GM19035 (cell line): Measurements from ENCODE around the gene ERFE.
"Not testable (repeated sequence)": the region's sequence is repeated elsewhere in the genome, so short reads cannot be mapped to it uniquely, and the experiment has no call there.

Source experiments
- ATAC-seq: cut with Tn5 transposase; IDR thresholded peaks from one replicate; pipeline ENCODE4 v1.9.1; 2021; ENCODE audit not compliant: unreplicated experiment

The ERFE gene

DNA sequence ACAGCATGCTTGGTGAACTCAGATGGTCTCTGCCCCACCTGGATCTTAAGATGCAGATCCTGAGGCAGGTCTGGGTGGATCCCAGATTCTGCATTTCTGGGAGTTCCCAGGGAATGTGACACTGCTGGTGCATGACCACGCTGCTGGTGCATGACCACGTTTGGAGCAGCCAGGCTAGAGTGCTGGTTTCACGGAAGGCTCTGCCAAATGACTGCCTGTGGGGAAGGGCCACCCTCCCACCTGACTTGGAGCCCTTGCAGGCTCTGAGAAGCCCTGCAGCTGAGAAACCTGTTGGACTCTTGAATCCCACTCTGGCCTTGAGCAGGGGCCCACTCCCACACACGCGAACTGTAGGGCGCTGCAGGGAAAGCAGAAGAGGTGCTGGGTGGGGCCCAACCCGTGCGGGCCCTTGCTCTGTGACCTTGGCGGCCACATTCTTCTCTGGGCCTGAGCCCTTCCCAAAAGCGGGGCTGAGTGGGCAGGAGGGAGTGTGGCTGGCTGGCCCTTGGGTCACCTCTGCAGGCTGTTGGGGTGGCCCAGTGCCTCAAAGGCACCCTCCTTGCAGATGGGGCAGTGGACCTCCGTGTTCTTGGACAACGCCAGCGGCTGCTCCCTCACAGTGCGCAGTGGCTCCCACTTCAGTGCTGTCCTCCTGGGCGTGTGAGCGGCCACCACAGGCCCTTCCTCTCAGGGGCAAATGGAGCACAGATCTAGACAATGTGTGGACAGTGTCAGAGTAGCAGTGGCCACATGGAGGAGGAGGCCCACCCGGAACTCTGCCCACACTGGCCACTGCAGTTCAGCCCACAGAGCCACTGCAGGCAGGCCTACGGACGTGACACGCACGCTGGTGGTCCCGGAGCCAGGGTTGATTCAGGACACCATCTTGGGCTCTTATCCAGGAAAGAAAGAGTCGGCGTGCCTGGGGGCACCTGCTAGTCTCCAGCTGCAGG lies 7.9 kb downstream of the ERFE start:
- ATAC-seq: no peak

DNA sequence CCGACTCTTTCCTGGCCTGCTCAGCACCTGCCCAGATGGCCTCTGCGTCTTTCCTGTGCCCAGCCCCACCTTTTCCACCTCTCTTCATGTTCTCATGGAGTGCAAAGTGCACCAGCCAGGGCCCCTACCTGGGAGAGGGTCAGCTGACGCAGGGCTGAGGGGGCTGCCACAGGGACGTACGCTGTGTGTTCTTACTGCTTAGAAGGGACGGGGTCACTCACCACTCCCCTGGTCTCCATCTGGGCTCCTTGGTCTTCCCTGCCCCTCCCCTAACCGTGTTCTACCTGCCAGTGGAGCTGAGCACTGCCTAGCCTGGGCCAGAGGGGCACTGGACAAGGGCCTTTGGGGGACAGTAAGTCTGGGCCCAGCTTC lies 8.6 kb downstream of the ERFE start:
- no peak for ATAC-seq

DNA sequence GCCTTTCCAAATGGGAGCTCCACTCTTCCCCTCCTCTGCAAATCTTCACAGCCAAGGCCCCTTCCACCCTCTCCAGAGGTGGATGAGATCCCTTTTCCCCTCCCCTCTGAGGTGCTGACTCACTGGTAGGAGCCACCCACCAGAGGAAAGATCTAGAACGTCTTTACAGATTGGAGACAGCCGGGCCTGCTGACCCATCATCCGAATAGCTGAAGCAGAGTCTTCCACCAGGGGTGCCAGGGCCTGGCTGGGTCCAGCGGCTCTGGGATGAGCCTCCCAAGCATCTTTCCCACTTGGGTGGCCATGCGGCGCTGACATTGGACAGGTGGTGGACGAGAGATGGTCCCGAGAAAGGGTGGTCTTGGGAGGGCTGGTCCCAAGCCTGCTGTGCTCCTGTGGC lies 9.0 kb downstream of the ERFE start:
- ATAC-seq: no peak

DNA sequence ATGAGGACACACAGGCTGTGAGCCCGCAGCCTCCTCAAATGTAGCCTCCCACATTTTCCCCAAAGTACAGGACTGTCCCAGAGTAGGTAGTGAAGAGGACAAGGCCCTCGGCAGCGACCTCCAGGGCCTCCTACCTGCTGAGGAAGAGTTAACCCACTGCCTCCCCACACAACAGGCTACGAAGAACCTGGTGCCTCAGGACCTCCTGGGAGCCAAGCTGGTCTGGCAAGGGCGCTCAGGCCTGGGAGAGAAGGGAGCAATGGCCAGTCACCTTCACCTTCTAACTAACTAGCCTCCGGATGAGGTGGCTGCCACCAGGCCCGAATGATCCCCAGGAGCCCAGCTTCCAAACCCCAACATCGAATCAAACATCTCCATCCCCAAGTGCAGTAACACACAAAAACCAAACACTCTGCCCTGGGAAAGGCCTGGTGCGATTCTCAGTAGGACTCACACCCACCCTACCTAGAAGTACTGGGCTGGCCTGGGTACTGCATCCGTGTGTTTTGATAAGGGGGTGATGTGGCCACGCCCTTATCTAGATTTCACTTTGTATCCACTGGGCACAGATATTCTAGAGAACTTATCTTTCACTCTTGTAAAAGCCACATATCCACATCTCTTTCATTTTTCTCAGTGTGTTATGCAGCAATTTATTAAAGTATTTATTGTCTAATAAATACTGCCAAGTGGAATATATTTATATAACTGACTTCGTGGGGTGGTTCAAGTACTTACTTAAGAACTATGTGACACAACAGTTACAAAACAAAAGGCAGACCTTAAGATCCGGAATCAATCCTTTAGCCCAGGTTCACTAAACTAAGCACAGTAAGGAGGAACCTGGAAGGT lies 9.7 kb downstream of the ERFE start:
- ATAC-seq: no peak

DNA sequence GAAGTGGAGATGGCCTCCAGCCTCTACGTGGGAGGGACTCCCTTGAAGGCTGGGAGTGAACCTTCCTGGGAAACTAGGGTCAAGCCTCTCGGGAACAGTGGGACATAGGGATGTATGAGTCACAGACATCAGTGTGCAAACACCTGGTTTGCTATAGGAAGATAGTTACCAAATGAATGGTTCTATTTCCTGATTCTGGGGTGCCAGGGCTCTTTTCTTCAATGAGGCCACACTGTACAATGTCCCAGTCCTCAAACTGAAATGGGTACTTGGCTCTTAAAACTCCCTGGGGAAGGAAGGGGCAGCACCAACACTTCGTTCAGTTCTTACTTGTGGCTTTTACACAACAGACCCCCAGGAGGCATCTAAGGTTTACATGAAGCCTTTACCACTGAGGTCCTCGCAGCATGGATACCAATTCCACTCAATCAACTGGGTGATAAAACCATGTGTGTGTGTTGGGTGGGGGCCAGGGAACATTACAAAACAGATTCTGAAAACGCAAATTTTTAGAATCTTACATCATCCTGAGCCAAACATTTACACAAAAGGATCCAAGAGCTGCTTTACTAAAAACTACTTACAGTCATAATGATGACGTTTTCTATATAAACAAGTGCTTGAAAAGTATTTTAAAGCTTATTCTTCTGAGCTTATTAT lies 10.4 kb downstream of the ERFE start:
- ATAC-seq: no peak

DNA sequence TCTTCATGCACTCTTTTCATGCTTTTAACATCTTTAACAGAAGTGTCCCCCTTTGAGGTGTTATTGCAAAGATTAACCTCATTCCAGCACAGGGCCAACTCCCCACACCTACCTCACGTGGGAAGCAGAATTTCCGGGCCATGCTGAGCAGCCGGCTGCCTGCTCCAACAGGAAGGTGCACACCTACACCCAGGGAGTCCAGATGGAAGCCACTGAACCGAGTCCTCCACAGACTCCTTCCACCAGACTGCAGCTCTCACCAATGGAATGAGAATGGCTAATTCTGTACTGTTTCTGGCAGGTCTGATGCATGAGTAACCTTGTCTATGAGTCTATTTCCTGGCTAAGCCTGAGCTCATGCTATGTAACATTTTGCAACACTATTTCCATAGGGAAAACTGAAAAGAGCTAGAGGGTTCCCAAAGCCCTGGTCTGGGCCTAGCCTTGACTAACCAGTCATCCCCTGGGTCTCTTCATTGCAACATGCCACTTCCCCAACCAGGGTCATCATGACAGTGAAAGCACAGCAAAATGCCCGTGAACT lies 11.0 kb downstream of the ERFE start:
- no peak for ATAC-seq

DNA sequence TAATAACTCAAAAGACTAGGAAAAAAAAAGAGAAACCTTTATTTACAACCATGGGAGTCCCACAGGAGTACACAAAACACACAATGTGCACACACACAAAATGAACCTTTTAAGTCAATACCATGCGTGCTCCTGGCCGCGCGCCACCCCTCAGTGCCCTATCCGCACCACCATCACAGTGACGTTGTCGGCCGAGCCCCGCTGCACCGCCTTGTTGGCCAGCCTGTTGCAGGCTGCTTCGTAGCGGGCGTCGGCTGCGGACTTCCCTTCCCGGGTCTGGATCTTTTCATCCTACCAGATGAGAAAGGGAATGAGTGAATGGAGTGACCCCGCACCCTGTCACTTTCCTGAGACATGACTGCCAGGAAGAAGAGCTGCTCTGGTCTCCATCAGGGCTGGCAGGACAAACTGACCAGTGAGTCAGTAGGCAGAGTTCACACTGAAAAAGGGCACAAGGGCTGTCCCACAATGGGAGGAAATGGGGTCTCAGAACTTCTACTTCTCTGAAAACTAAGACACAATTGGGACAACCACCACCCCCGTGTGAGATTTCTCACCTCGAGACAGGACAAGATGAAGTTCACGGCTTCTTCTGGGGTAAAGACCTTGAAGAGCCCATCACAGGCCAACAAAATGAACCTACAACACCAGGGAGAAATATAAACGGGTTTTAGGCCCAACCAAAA lies 11.8 kb downstream of the ERFE start:
- no peak for ATAC-seq

DNA sequence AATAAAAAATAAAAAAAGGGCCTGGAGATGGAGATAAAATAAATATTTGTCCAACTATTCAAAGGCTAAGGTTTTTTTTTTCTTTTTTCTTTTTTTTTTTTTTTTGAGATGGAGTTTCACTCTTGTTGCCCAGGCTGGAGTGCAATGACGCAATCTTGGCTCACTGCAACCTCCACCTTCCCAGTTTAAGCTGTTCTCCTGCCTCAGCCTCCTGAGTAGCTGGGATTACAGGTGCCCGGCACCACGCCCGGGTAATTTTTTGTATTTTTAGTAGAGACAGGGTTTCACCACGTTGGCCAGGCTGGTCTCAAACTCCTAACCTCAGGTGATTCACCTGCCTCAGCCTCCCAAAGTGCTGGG lies 12.3 kb downstream of the ERFE start:
- not testable (repeated sequence) for ATAC-seq

DNA sequence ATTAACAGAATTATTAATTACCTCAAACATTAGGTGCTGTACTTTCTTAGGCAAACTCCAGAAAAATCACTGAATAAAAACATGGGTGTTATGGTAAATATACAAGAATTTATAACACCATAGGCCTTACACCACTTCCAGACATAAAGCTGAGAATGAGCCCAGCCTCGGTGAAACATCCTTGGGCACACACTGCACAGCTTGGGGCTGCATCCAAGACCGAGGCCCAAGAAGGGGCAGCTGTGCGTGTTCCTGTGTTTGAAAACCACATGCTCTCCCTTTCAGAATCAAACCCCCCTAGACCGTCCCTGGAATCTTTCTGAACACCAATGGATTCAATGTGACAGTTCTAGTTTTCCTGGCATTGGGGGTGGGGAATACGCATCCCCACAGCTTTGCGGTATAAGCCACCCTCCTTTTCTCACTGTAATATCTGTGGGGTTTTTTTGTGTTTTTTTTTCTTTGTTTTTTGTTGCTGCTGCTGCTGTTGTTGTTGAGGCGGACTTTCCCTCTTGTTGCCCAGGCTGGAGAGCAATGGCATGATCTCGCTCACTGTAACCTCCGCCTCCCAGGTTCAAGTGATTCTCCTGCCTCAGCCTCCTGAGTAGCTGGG lies 12.9 kb downstream of the ERFE start:
- ATAC-seq: no peak

DNA sequence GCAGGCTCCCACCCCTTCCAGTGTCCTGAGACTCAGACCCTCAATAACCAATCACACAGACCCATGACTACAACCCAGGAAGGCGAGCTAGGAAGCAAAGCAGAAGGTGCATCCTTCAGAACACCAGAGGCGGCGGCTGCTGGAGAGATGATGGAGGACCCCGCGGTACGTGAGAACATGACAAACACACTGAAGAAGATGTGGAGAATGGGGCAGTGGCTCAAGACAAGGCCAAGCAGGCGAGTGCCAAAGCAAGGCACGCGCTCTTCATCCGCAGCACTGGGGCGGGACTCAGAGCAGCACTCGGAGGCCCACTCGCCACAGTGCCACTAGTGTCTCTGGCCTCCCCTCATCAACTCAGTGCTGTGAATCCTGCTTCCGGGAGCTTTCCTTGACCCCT lies 13.7 kb downstream of the ERFE start:
- no peak for ATAC-seq

DNA sequence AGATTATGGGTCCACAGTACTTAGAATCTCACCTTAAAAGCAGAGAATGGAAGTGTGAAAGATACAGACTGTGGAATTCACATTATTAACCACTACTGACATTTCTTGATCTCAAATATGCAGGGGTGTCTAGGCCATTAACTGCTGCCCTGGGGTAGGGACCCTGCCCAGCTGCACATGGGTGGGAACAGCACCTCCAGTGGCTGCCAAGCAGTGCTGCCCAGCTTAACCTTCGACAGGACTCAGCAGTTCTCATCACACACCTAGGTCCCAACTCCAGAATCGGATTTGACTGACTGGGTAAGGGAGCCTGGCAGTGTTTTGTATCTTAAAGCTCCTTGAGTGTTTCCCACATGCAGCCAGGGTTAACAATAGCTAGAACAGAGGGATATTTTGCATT lies 14.9 kb downstream of the ERFE start:
- no peak for ATAC-seq

DNA sequence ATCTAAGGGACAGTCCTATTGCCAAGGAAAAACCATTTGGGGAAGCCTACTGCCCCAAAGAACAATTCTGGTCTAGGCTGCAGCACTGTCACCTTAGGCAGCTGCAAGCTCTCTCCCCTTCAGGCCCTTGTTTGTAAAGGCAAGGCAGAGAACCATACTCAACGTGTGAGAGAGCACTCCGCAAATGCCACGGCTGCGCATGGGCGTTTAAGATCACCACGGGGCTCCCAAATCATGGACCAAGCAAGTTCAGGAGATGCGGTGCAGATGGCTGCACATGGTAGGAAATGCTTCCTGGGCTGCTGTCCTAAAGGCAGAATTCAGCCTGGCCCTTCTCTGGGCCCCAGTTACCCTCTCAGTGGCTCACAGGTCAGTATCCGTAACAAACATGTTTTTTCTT lies 15.5 kb downstream of the ERFE start:
- ATAC-seq: no peak

DNA sequence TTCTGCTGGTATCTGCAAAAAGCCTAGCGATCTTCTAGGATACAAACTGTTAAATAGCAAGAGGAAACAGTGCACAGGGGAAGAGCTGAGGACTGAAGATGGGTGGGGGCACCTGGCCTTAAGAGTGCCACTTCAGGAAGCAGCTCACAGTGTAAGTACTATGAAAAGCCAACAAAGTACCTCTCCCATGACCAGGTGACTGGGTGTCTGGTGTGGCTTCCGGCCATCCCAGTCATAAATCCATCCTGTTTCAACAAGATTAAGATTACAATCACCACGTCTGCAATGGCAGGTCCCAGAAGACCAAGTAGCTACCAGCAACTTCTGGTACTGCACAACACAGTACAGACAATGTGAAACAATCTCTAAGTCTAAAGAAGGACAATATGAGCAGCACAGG lies 15.9 kb downstream of the ERFE start:
- no peak for ATAC-seq

DNA sequence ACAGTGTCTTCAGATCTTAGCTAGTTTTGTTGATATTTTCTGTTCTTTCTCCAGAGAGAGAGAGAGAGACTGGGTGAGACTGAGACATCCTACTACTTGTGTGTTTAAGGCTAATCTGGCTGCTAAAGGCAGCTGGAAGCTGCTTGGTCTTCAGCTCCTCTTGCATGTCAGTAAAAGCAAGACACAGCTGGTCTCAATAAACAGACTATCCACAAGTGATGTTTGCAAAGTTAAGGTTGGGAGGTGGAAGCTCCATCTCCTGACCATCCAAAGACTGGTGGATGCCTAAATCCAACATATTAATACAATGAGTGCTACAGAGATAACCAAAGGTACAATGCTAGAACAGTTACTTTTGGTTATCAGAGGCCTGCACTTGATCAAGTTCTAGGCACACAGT lies 17.8 kb downstream of the ERFE start:
- ATAC-seq: no peak

DNA sequence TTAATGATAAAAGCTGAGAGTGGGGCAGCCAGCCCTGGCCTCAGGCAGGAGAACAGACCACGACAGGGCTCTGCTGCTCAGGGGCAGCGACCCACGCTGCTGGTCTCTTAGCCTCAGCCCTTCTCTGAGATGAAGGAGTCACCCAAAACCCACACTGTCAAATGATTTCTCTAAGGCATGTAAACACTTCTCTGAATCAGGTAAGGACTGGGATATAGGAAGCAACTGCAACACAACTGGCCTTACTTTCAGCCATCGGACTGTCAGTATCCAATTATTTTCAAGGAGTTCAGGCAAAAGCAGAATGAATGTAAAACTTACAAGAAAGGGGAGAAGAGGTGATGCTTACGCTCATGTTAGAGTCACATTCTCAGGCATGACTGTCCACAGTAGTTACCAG lies 21.8 kb downstream of the ERFE start:
- ATAC-seq: no peak

DNA sequence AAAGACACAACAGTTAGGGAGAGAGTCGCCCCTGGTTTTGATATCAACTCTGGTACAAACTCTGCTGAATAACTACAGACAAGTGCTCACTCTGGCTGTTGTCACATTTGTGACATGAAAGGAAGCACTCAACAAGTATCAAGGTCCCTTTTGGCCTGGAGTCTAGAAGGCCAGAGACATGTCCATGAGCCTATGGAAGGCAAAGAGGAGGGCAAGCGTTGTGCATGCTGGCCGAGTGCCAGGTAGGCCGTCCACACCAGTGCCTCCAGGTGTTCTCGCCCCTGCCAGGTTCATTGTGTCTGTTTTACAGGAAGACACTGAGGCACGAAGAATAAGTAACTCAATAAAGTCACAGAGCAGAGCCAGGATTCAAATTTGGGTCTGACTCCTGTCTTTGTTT lies 23.6 kb downstream of the ERFE start:
- ATAC-seq: no peak

DNA sequence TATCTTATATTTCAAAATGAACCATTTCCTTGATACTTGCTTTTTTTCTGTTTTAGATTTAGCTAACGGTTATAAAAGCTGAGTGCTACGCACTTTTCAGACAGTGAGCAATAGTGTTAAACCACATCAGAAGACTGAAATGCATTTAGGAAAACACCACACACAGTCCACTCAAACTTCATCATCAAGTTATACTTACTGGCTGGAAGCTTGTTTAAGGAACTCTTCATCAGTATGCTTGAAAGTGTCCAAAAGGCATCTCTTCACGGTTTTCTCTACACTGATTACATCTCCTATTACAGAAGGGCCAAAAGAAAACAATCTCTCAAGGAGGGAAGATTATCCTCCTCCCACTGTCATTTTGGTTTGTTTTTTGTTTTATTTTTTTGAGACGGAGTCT lies 25.1 kb downstream of the ERFE start:
- no peak for ATAC-seq

DNA sequence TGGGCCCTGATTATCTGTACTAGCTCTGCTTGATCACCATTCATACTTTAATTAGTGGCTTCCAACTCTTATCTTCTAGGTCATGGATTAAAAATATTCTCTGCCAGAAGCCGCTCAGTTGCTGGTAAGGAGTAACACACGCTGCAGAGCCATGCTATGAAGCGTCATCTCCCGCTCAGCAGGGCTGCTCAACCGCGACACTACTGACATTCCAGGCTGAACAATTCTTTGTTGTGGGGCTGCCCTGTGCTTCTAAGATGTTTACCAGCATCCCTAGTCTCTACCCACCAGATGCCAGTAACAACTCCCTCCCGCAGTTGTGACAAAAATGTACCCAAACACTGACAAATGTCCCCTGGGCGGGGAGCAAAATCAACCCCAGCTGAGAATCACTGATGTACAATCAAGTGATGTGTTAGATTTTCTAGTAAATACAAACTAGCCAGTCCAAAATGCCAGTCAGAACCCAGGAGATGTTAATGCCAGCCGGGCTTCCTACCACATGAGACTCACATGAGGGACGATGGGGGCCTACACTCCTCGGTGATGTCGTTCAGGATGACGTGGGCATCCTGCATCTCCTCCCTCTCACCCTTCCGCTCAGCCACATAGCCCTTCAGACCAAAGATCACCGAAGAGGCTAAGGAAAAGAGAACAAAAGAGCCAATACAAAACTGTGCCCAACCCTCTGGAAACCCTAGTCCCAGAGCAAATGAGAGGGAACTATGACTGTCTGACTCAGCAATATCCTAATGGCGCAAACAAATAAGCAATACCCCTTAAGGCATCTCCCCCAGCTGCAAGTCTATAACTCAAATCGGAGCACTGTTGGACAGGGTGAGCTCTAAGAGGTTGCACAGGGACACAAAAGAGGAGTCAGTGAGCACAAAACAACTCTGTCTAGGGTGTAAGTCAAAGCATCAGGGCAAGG lies 29.1 kb downstream of the ERFE start:
- ATAC-seq: no peak

DNA sequence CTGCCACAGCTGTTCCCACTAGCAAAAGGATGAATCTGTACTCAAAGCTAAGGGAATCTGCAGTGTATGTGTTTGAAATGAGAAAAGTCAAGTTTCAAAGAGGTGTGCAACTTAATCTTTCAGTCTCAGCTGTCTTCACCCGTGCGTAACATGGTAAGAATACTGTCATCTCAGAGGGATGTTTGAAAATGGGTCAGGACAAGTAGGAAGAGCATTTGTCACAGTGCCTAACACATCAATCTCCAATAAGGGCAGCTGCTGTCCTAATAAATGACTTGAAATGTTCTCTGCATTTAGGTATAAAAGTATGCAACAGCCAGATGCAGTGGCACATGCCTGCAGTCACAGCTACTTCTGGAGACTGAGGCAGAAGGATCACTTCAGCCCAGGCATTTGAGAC lies 31.7 kb downstream of the ERFE start:
- no peak for ATAC-seq
